GM12872 (cell line): ENCODE measurements around the gene SYNPR.

Experiments used
- TF ChIP-seq, protein P1 (sequence below): IDR thresholded peaks from 3 replicates; pipeline ENCODE4 v1.5.1; 2011; ENCODE audit warnings: low read depth, mild to moderate bottlenecking, low read length, moderate library complexity; ENCODE audit not compliant: insufficient read depth

The SYNPR gene

DNA sequence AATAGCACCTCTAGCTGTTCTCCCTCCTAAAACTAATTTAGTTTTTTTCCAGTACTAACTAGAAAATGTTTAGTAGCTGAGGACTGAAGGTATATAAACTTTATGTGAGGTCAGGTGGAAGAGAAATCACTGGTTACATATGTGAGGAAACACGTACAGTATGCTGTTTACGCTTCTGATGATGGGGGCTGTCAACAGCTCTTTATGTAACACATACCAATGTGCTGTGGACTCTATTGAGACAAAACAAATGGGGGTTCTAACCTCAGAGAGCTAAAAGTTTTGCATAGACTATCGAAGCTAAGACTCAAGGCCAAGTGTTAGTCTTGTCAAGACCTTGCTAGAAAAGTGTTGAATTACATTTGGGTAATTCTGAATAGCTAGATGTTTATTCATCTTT is 107.5 kb downstream of the SYNPR start:
- TF ChIP-seq, protein P1, sequence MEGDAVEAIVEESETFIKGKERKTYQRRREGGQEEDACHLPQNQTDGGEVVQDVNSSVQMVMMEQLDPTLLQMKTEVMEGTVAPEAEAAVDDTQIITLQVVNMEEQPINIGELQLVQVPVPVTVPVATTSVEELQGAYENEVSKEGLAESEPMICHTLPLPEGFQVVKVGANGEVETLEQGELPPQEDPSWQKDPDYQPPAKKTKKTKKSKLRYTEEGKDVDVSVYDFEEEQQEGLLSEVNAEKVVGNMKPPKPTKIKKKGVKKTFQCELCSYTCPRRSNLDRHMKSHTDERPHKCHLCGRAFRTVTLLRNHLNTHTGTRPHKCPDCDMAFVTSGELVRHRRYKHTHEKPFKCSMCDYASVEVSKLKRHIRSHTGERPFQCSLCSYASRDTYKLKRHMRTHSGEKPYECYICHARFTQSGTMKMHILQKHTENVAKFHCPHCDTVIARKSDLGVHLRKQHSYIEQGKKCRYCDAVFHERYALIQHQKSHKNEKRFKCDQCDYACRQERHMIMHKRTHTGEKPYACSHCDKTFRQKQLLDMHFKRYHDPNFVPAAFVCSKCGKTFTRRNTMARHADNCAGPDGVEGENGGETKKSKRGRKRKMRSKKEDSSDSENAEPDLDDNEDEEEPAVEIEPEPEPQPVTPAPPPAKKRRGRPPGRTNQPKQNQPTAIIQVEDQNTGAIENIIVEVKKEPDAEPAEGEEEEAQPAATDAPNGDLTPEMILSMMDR = no peak

DNA sequence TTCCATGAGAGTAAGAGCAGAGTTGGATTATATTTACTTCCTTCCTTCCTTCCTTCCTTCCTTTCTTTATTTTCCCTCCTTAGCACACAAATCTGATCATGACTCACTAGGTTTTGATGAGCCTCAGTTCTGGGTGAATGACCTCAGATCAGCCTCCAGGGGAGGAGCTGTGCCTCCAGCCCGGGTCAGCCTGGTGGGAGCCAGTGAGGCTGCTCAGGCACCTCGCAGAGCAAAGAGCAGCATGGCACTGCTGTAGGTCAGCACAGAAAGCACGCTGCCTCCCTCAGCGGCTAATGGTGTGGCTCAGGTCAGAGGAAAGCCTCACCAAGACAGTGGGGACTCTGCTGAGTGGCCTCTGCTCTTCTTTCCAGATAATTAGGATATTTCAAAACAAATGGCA is 108.5 kb downstream of the SYNPR start:
- TF ChIP-seq, protein P1 = no peak

DNA sequence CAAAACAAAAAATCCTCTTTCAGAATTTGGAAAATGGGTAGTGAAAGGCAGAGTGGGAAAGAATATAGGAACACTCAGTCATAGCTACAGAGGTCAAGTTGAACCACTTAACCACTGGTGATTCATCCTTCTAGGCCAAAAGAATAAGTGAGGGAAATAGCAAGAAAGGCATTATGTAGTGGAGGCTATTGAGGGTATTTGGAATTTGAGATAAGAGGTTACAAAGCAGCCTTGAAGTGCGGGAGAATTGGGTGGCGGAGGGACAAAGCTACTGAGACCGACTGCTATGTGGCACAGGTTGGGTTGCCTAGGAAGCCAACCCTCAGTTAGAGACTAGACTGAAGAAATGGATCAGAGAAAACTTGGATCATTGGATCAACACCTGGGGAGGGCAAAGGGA is 109.5 kb downstream of the SYNPR start:
- TF ChIP-seq, protein P1 = no peak

DNA sequence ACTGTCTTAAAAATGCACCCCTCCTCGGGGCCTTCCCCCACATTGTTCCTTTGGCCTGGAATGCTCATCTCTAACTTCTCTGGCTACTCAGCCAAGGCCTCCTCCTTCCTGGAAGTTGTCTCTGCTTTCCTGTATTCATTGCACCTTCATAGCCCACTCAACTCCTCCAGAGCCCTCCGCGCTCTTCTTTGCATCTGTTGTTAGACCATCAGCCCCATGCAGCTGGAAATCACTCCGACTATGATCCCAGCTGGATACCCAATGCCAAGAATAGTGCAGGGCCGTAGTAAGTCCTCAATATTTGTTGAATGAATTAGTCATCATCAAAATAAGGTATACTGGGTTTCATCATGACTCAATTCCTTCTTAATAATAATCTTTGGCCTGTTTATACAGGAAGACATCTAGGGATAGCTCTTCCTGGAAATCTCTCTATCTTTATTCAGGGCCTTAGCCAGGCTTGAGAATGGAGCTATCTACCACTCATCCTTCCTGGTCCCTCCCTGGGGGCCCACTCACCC is 112.7 kb downstream of the SYNPR start:
- TF ChIP-seq, protein P1 = no peak

DNA sequence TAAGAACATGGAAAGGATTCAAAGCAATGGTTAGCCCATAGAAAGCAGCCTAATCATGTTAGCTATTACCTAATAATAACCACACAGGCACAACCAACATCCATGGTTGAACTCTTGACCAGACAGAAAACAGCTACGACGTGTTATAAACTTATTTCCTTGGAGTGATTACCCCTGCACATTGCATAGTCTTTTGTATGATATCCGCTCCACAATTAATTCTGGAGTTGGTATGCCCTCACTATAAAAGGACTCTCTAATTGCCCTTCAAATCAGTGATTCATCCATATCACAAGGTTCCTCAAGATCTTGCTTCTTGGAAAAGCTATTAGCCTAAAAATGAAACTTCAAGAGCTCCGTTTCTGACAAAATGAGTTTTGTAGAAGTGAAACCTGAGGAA is 117.9 kb downstream of the SYNPR start:
- TF ChIP-seq, protein P1 = no peak

DNA sequence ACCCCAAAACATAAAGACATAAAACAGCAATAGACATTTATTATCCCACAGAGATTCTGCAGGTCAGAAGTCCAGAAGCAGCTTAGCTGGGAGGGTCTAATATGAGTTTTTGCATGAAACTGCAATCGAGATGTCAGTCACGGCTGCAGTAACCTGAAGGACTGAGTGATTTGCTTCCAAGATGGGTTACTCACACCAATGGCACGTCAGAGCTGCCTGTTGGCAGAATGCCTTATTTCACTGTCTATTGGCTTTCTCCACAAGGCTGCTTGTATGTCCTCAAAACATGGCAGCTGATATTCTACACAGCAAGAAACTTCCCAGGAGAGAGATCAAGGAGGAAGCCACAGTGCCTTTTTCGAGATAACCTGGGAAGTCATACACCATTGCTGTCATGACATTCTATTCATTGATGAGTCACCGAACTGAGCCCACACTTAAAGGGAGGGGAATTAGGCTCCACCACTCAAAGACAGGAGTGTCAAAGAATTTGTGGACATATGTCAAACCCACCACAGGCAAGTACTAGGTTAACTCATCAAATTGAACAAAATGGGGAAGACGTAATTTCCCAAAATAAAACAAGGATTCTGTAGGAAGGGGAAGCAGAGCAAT is 122.2 kb downstream of the SYNPR start:
- TF ChIP-seq, protein P1 = no peak

DNA sequence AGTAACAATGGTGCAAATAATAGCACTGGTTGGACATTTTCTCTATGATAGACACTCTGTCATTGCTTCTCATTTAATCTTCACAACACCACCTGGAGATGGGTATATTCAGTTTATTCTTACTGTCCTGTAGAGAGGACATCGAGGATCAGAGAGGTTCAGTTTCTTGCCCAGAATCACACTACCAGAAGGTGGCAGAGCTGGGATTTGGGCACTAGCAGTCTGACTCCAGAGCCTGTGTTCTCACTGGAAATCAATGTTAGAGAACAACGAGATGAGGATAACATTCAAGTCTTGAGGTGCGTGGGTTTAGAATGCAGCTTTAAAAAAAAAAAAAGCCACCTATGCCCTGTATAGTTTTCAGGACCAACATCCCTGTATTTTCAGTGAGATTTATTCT is 127.8 kb downstream of the SYNPR start:
- TF ChIP-seq, protein P1 = no peak
